ES-I3 (cell line): Measurements from ENCODE around the gene ATG7.
A peak's percentile ranks its signal among the peaks of the same experiment; 100 is the strongest.

Source experiments
- H3K36me3 ChIP-seq: 2 replicates; pipeline ENCODE4 v1.6.1; 2013; ENCODE audit warnings: mild to moderate bottlenecking, low read length, control low read depth, moderate library complexity; ENCODE audit not compliant: insufficient read depth
- H3K4me1 ChIP-seq: 2 replicates; pipeline ENCODE4 v1.6.1; 2013; ENCODE audit warnings: mild to moderate bottlenecking, control low read depth, low read length; ENCODE audit not compliant: insufficient read depth
- H3K9ac ChIP-seq: 2 replicates; pipeline ENCODE4 v1.6.1; 2013; ENCODE audit warnings: low read depth, mild to moderate bottlenecking, low read length, moderate library complexity
- H3K9me3 ChIP-seq: 2 replicates; pipeline ENCODE4 v1.6.1; 2013; ENCODE audit warnings: mild to moderate bottlenecking, low read length, moderate library complexity; ENCODE audit not compliant: control insufficient read depth, insufficient read depth

ATG7 gene, protein sequence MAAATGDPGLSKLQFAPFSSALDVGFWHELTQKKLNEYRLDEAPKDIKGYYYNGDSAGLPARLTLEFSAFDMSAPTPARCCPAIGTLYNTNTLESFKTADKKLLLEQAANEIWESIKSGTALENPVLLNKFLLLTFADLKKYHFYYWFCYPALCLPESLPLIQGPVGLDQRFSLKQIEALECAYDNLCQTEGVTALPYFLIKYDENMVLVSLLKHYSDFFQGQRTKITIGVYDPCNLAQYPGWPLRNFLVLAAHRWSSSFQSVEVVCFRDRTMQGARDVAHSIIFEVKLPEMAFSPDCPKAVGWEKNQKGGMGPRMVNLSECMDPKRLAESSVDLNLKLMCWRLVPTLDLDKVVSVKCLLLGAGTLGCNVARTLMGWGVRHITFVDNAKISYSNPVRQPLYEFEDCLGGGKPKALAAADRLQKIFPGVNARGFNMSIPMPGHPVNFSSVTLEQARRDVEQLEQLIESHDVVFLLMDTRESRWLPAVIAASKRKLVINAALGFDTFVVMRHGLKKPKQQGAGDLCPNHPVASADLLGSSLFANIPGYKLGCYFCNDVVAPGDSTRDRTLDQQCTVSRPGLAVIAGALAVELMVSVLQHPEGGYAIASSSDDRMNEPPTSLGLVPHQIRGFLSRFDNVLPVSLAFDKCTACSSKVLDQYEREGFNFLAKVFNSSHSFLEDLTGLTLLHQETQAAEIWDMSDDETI

DNA sequence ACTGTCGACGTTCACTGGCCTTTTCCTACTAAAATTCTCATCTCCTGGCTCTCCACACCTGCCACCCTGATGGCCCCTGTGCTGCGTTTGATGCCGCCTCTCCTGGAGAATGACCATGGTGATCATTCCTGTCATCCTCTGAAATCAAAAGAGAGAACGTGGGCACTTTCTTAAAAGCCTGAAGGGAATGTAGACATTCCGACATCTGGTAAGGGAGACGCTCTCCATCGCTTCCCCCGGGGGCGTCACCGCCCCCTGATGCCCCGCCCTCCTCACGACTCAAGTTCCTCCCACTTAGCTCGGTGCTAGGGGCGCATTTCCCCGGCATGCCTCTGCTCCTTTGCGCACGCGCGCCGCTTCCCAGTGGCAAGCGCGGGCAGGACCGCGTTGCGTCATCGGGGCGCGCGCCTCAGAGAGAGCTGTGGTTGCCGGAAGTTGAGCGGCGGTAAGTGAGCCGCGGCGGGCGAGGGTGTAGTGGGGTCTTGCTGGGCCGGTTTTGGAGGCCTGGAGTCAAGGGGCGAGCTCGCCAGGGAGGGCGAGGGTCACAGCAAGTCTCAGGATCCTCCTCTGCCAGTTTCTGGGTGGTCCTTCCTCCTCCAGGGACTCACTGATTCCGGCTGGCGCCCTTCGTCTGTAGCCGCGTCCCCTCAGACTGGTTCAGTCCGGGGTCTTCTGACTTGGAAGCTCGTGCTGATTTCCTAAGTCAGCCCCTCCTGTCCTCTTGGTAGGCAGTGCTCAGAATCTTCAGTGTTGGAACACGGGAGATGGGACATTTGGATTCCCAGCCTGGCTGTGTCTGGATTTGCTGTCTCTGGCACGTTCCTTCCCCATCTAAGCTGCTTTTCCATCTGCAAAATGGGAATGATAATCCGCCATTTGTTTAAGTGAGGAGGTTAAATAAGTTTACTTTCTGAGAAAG lies at the start of gene ATG7:
TSS of gene ATG7 (plus strand) at position 412 of the 919 bp plus-strand sequence. CDS start 26,299 bp downstream, outside the sequence.
- no peaks in the 10 kb centered on the region for H3K36me3 ChIP-seq

DNA sequence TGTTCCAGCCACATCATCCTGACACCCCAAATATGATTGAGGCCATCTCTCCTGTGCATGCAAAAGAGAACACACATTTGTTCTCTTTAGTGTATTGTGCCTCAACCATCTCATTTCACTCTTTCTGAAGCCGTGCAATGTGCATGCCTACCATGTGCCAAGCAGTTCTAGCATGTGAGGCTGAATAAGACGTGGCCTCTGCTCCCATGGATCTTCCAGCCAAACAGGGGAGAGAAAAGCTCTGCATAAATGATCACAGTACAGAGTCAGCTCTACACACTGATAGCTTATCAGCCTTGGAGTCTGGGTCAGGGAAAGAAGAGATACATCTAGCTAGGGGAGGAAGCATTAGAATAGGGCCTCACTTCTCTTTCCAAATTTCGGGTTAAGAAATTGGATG lies 48.2 kb upstream of the ATG7 start:
- H3K9me3 ChIP-seq, result no peaks in the 10 kb centered on the region
- no peak overlapping the region for H3K9ac ChIP-seq
- H3K4me1 ChIP-seq, result no peaks in the 10 kb centered on the region; the same call in 1 of the 2 replicates
- no peaks in the 10 kb centered on the region for H3K36me3 ChIP-seq

More for the DNA sequence above, at the start of gene ATG7:
- H3K9ac ChIP-seq, result peak within 1 kb of the TSS; percentile 75
- H3K9me3 ChIP-seq, result no peaks in the 10 kb centered on the region; the same call in 1 of the 2 replicates
- peaks cover 5% of the 10 kb centered on the region; the same call in 1 of the 2 replicates for H3K4me1 ChIP-seq

GRCh38 chr3:11224870-11225229 lies 47.3 kb upstream of the ATG7 start:
- H3K9me3 ChIP-seq, result no peaks in the 10 kb centered on the region
- no peaks in the 10 kb centered on the region for H3K36me3 ChIP-seq
- no peak overlapping the region for H3K9ac ChIP-seq
- H3K4me1 ChIP-seq, result no peaks in the 10 kb centered on the region; the same call in 1 of the 2 replicates

DNA sequence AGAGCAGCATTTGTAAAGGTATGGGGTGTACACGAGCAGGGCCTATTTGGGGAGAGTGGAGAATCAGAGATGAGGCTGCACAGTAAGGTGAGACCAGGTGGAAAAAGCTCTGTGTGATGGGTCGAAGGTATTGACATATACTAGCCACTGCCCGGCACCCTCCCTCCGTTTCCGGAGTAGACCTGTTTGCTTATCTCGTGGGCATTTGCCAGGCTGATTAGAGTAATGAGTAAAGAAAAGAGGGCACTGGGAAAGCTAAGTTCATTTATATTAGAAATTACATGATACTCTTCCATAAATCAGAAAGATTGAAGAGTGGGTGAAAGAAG lies 46.2 kb upstream of the ATG7 start:
- no peaks in the 10 kb centered on the region; the same call in 1 of the 2 replicates for H3K4me1 ChIP-seq
- H3K9ac ChIP-seq, result no peak overlapping the region

GRCh38 chr3:11228041-11228440 lies 44.2 kb upstream of the ATG7 start:
- Histone ChIP-seq H3K4me1 (no peaks in the 10 kb centered on the region; the same call in 1 of the 2 replicates), H3K9ac (no peak overlapping the region), H3K9me3 (no peaks in the 10 kb centered on the region), H3K36me3 (no peaks in the 10 kb centered on the region)

More for the DNA sequence above, 46.2 kb upstream of the ATG7 start:
- H3K9me3 ChIP-seq, result no peaks in the 10 kb centered on the region
- no peaks in the 10 kb centered on the region for H3K36me3 ChIP-seq

GRCh38 chr3:11230125-11230524 lies 42.1 kb upstream of the ATG7 start:
- Histone ChIP-seq H3K36me3 (no peaks in the 10 kb centered on the region), H3K9me3 (no peaks in the 10 kb centered on the region), H3K4me1 (no peaks in the 10 kb centered on the region; the same call in 1 of the 2 replicates), H3K9ac (no peak overlapping the region)

GRCh38 chr3:11230832-11231231 lies 41.4 kb upstream of the ATG7 start:
- H3K9me3 ChIP-seq, result no peaks in the 10 kb centered on the region
- H3K9ac ChIP-seq, result no peak overlapping the region
- H3K36me3 ChIP-seq, result no peaks in the 10 kb centered on the region
- H3K4me1 ChIP-seq, result no peaks in the 10 kb centered on the region

DNA sequence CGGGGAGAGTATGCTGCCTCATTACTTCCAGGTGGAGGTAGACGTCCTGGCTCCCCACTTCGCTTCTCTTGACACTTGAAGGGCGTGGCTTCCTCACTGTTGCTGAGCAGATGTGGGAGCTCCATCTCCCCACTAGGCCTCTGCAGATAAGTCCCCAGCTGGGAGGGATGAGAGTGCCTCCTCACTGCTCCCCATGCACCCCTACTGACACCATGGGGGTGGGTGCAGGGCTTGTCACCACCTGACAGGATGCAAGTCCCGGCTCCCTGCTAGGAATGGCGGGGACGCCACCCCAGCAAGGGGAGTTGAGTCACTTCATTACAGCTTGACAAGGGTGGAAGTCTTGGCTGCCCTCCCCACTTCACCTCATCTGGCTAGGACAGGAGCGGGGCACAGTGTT lies 36.8 kb upstream of the ATG7 start:
- Histone ChIP-seq H3K36me3 (no peaks in the 10 kb centered on the region), H3K4me1 (peaks cover 4% of the 10 kb centered on the region; the same call in 1 of the 2 replicates), H3K9ac (no peak overlapping the region), H3K9me3 (no peaks in the 10 kb centered on the region)

- no peaks in the 10 kb centered on the region for H3K9me3 ChIP-seq
- H3K36me3 ChIP-seq, result no peaks in the 10 kb centered on the region
- peaks cover 4% of the 10 kb centered on the region; the same call in 1 of the 2 replicates for H3K4me1 ChIP-seq
- no peak overlapping the region for H3K9ac ChIP-seq
Measured at GRCh38 chr3:11236588-11237461, 35.4 kb upstream of the ATG7 start.

DNA sequence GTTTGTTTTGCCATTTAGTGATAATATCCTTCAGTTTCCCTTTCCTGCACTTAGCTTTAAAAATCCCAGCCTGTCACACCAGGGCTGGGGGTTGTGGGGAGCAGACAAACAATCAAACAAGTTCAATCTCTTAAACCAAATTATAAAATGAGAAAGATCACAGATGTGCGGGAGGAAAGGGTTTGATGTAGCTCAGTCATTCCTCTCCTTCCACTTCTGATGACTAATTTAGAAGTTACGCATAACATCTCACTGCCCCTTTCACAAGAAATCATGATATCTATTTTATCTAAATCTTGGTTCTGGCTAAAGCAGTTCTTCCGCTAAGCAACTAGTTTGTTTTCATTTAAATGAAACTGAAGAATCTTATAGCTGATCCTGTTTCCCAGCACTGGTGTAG lies 34.1 kb upstream of the ATG7 start:
- H3K4me1 ChIP-seq, result peaks cover 4% of the 10 kb centered on the region; the same call in 1 of the 2 replicates
- H3K9ac ChIP-seq, result no peak overlapping the region; the same call in 1 of the 2 replicates
- H3K9me3 ChIP-seq, result no peaks in the 10 kb centered on the region
- no peaks in the 10 kb centered on the region for H3K36me3 ChIP-seq

GRCh38 chr3:11238880-11239279 lies 33.3 kb upstream of the ATG7 start:
- H3K9me3 ChIP-seq, result no peaks in the 10 kb centered on the region
- no peaks in the 10 kb centered on the region for H3K36me3 ChIP-seq
- peaks cover 4% of the 10 kb centered on the region; the same call in 1 of the 2 replicates for H3K4me1 ChIP-seq
- H3K9ac ChIP-seq, result no peak overlapping the region

- Histone ChIP-seq H3K4me1 (peaks cover 4% of the 10 kb centered on the region; the same call in 1 of the 2 replicates), H3K36me3 (no peaks in the 10 kb centered on the region), H3K9ac (no peak overlapping the region), H3K9me3 (no peaks in the 10 kb centered on the region)
Measured at GRCh38 chr3:11239796-11240195, 32.4 kb upstream of the ATG7 start.

DNA sequence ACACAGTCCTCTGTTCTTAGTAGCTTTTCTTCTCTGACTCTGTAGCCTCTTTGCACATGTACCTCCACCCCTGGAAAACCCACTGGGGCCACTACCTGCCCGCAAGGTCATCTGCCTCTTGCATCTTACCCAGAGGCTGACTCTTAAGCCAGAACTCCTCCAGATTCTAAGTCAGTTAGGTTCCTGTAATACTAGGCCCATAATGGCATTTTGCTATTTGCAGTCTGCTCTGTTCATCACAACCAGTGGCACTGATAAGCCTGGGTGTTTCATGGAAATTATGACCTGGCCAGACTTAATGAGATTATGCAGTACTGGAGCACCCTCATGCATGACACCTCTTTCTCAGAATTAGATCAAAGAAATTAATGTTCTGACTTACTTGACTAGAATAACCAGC lies 31.7 kb upstream of the ATG7 start:
- no peaks in the 10 kb centered on the region for H3K36me3 ChIP-seq

More for the DNA sequence above, 31.7 kb upstream of the ATG7 start:
- Histone ChIP-seq H3K9me3 (no peaks in the 10 kb centered on the region), H3K4me1 (peaks cover 4% of the 10 kb centered on the region; the same call in 1 of the 2 replicates), H3K9ac (no peak overlapping the region)
